ENCODE measurements around the gene MAP2K7. TPM values are rescaled to one million over a fixed set of nuclear protein-coding genes. Genes with fewer than 3 reads are reported as not detected.

The MAP2K7 gene
- total RNA-seq, 4 donors from 2014 or later, result 9.9 to 16.2 (median 12.4) TPM

DNA sequence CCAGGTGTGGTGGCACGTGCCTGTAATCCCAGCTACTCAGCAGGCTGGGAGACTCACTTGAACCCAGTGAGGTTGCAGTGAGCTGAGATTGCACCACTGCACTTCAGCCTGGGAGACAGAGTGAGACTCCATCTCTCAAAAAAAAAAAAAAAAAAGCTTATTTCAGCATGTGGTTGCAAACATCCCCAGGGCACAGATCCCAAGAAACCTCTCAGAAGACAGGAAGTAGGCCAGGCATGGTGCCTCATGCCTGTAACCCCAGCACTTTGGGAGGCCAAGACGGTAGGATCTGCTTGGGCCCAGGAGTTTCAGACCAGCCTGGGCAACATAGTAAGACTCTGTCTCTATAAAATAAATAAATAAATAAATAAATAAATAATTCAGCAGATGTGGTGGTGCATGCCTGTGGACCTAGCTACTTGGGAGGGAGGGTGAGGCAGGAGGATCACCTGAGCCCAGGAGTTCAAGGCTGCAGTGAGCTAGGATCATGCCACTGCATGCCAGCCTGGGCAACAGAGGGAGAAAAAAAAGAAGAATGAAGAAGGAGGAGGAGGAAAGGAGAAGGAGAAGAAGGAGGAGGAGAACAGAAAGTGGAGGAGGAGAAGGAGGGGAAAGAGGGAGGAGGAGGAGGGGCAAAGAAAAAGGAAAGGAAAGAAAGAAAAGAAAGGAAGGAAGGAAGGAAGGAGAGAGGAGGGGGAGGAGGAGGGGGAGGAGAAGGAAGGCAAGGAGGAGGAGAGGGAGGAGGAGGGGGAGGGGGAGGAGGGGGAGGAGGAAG, 19.7 kb upstream of the MAP2K7 start:
- TF ChIP-seq, protein P1, sequence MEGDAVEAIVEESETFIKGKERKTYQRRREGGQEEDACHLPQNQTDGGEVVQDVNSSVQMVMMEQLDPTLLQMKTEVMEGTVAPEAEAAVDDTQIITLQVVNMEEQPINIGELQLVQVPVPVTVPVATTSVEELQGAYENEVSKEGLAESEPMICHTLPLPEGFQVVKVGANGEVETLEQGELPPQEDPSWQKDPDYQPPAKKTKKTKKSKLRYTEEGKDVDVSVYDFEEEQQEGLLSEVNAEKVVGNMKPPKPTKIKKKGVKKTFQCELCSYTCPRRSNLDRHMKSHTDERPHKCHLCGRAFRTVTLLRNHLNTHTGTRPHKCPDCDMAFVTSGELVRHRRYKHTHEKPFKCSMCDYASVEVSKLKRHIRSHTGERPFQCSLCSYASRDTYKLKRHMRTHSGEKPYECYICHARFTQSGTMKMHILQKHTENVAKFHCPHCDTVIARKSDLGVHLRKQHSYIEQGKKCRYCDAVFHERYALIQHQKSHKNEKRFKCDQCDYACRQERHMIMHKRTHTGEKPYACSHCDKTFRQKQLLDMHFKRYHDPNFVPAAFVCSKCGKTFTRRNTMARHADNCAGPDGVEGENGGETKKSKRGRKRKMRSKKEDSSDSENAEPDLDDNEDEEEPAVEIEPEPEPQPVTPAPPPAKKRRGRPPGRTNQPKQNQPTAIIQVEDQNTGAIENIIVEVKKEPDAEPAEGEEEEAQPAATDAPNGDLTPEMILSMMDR (IDR thresholded peaks at IDR 0.05; ENCODE audit: low read depth), result no peak

DNA sequence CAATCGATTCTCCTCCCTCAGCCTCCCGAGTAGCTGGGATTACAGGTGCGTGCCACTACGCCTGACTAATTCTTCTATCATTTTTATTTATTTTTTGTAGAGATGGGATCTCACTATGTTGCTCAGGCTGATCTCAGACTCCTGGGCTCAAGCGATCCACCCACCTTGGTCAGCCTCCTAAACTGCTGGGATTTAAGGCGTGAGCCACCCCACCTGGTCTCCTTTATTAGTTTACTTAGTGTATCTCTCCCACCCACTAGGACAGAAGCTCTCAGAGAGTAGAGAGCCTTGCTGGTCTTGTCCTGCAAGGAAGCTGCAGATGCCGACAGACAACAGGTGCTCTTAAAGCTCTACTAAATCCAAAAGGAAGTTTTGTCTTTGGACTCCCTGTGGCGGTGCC, 17.9 kb upstream of the MAP2K7 start:
- TF ChIP-seq, protein P1 (IDR thresholded peaks at IDR 0.05; ENCODE audit: low read depth), result no peak

DNA sequence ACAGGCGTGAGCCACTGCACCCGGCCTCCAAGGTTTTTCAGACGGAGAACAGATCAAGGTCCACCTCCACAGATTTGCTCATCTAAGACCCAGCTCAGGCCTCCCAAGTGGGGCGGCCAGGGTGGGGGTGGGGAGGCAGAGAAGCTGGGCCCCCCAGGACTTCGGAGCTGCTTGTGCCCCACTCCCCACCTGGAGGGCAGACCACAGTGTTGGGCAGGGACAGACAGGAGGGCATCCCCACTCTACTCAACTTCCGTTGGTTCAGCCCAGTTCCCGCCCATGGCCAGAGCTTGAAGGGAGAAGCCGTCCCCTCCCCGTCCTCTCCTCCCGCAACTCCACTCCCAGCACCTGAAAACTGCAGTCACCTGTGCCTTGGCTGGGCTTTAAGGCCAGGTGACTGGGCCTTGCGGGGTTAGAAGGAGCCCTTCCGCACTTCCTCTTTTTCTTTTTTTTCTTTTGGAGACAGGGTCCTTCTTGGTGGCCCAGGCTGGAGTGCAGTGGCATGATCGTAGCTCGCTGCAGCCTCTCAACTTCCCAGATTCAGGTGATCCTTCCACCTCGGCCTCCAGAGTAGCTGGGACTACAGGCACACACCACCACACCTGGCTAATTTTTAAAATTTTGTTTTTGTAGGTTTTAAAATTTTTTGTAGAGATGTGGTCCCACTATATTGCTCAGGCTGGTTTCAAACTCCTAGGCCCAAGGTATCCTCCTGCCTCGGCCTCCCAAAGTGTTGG, 16.1 kb upstream of the MAP2K7 start:
- TF ChIP-seq, protein P1 (IDR thresholded peaks at IDR 0.05; ENCODE audit: low read depth), result no peak

DNA sequence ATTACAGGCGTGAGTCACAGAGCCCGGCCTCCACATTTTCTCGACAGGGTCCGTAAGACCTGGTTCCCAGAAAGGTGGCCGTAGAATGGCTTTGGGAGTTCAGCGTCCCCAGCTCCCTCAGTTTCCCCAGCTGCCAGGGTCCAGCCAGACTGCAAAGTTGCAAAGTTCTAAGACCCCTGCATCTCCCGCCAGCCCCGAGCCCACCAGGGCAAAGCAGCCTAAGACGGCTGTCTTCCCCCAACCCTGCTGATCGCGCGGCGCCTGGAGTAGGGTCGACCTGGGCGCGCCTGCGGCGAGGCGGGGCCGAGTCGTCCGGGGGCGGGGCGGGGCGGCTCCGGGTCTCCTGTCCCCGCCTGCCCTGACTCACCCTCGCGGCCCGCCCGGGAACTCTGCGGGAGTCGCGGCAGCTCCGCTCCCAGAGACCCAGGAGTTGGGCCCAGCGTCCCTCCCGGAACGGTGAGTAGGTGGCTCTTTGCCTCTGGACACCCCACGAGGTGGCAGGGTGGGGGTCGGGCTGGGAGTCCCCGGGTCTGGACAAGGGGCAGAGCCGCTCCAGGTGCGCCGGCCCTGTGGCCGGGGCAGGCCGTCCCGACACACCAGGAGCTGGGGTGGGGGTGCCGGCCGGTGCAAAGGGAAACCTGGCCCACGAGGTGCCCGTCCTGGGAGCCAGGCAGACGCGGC, 15.4 kb upstream of the MAP2K7 start, which contains the start of gene LRRC8E:
Gene LRRC8E (plus strand): TSS at position 366 of the 681 bp plus-strand sequence. CDS start 7,094 bp downstream, outside the sequence.
- TF ChIP-seq, protein P1 (IDR thresholded peaks at IDR 0.05; ENCODE audit: low read depth), result no peak

DNA sequence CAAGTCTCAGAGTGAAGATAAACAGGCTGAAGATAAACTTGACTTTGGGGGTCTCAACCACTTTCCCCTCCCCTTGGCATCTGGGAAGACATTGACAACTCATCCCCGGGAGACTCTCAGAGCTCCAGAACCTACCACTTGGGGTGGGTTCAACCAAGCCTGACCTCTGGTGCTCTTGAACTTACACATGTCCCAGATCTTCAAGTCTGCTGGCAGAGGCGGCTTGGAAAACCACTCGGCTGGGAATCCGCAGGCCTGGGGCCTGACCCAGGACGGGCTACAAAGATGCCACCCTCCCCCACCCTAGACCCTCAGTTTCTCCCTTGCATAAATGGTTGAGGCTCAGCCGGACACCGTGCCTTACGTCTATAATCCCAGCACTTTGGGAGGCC, 14.9 kb upstream of the MAP2K7 start:
- TF ChIP-seq, protein P1 (IDR thresholded peaks at IDR 0.05; ENCODE audit: low read depth), result no peak

DNA sequence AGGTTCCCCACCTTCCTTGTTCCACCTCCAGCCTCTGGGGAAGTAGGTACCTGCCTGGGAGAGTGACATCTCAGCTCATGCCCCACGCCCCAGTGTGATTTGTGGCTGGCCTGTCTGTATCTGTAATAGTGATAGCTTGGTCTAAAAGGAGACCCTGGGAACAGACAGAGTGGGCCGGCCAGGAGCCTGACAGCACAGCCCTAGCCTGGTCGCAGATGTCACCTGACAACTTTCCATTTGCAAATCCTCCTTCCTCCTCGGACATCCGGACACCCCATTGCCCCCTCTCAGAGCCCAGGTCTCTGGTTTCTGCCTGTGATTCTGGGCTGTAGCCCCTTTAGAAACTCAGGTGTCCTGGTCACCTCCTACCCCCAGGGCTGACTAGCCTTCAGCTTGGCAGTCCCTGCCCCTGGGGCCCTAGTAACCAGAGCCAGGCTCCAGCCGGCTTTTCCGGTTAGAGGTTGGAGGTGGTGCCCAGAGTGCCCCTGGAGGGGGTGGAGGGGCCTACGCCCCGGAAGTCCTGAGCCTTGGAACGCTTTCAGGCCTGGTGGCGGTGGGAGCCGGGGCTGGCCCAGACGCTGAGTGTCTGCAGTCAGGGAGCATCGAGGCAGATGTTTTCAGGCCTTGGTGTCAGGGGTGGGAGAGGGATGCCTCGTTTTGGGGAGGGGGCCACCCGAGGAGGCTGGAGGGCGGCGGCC, 8.9 kb upstream of the MAP2K7 start:
- TF ChIP-seq, protein P1 (IDR thresholded peaks at IDR 0.05; ENCODE audit: low read depth), result no peak

All from subcutaneous adipose tissue (tissue), 4 donors.